GM23338 (cell line): ENCODE results near the gene NOVA2. TPM values are rescaled to one million over a fixed set of nuclear protein-coding genes. Genes with fewer than 3 reads are reported as not detected.

ENCODE experiments used
- ATAC-seq: fragments of 200-7000 bp; cut with Tn5 transposase; 3 replicates; pipeline ENCODE4 v1.9.1; 2020
- DNase-seq: peaks from one replicate; pipeline ENCODE4 v3.0.0-alpha.2; 2015; ENCODE audit warnings: low spot score
- H2AFZ ChIP-seq: fragments of 200-600 bp; sonication (generic); 2 replicates; pipeline ENCODE4 v1.8.0; 2016; ENCODE audit warnings: antibody characterized with exemption, mild to moderate bottlenecking, moderate library complexity
- H3F3A ChIP-seq: fragments of 200-600 bp; sonication (generic); replicated peaks from 2 replicates; pipeline ENCODE4 v1.8.0; 2017; ENCODE audit warnings: antibody characterized with exemption, mixed run types, low read depth
- H3K27ac ChIP-seq: fragments of 200-600 bp; sonication (generic); 2 replicates; pipeline ENCODE4 v1.6.1; 2016; ENCODE audit warnings: low read depth
- H3K27me3 ChIP-seq: fragments of 200-600 bp; sonication (generic); 2 replicates; pipeline ENCODE4 v1.8.0; 2016; ENCODE audit warnings: mild to moderate bottlenecking, mixed run types, moderate library complexity; ENCODE audit not compliant: insufficient read depth
- H3K36me3 ChIP-seq: fragments of 200-600 bp; sonication (generic); 2 replicates; pipeline ENCODE4 v1.8.0; 2016; ENCODE audit warnings: mild to moderate bottlenecking; ENCODE audit not compliant: insufficient read depth
- H3K4me1 ChIP-seq: fragments of 200-600 bp; sonication (generic); 2 replicates; pipeline ENCODE4 v1.8.0; 2016; ENCODE audit warnings: mild to moderate bottlenecking, moderate library complexity; ENCODE audit not compliant: insufficient read depth
- H3K4me2 ChIP-seq: fragments of 200-600 bp; sonication (generic); 2 replicates; pipeline ENCODE4 v1.7.1; 2017; ENCODE audit warnings: mixed run types
- H3K4me3 ChIP-seq: fragments of 200-600 bp; sonication (generic); 2 replicates; pipeline ENCODE4 v1.6.1; 2016; ENCODE audit warnings: mixed run types
- H3K79me2 ChIP-seq: fragments of 200-600 bp; sonication (generic); replicated peaks from 2 replicates; pipeline ENCODE4 v1.8.0; 2017; ENCODE audit warnings: mild to moderate bottlenecking; ENCODE audit not compliant: insufficient read depth
- H3K9me2 ChIP-seq: fragments of 200-600 bp; sonication (generic); 2 replicates; pipeline ENCODE4 v1.8.0; 2017; ENCODE audit not compliant: insufficient read depth
- H4K20me1 ChIP-seq: fragments of 200-600 bp; sonication (generic); replicated peaks from 2 replicates; pipeline ENCODE4 v1.8.0; 2017; ENCODE audit warnings: mild to moderate bottlenecking; ENCODE audit not compliant: insufficient read depth
- H3K27ac Mint-ChIP-seq: 2 replicates; pipeline ENCODE4 v1.8.0; 2020; ENCODE audit warnings: inconsistent platforms, mild to moderate bottlenecking, moderate library complexity, mixed read lengths
- H3K27me3 Mint-ChIP-seq: 3 replicates; pipeline ENCODE4 v1.8.0; 2022; ENCODE audit warnings: low read depth, mild to moderate bottlenecking, moderate library complexity, mixed read lengths, inconsistent platforms; ENCODE audit not compliant: insufficient read depth, poor library complexity
- H3K36me3 Mint-ChIP-seq: 3 replicates; pipeline ENCODE4 v1.8.0; 2021; ENCODE audit warnings: low read depth, mild to moderate bottlenecking, inconsistent platforms, moderate library complexity, mixed read lengths
- H3K4me1 Mint-ChIP-seq: 3 replicates; pipeline ENCODE4 v1.8.0; 2020; ENCODE audit warnings: mild to moderate bottlenecking, inconsistent platforms, mixed read lengths
- H3K4me3 Mint-ChIP-seq: 3 replicates; pipeline ENCODE4 v1.8.0; 2021; ENCODE audit warnings: moderate library complexity, mild to moderate bottlenecking, inconsistent platforms, mixed read lengths
- H3K9me3 Mint-ChIP-seq: 3 replicates; pipeline ENCODE4 v1.8.0; 2020; ENCODE audit warnings: moderate library complexity, mild to moderate bottlenecking, inconsistent platforms, mixed read lengths
- CREB1 ChIP-seq: fragments of 250-450 bp; sonication (Bioruptor Pico); IDR thresholded peaks from 2 replicates; pipeline ENCODE4 v1.5.0; 2020; ENCODE audit warnings: low read depth, mild to moderate bottlenecking, moderate library complexity
- NANOG ChIP-seq: IDR thresholded peaks from 2 replicates; pipeline ENCODE4 v1.6.1; 2016; ENCODE audit warnings: antibody characterized with exemption, borderline replicate concordance
- POLR2AphosphoS5 ChIP-seq: IDR thresholded peaks from 2 replicates; pipeline ENCODE4 v1.6.1; 2016; ENCODE audit warnings: antibody characterized with exemption, low read depth
- REST ChIP-seq: IDR thresholded peaks from one replicate; pipeline ENCODE4 v1.6.1; 2018; ENCODE audit warnings: antibody characterized with exemption; ENCODE audit not compliant: unreplicated experiment
- STAT1 ChIP-seq: IDR thresholded peaks from one replicate; pipeline ENCODE4 v1.6.1; 2016; ENCODE audit warnings: antibody characterized with exemption; ENCODE audit not compliant: unreplicated experiment
- ZNF114 ChIP-seq: fragments of 250-450 bp; sonication (Bioruptor Pico); IDR thresholded peaks from 2 replicates; pipeline ENCODE4 v1.5.0; 2020; ENCODE audit warnings: mild to moderate bottlenecking, moderate library complexity
- ZNF331 ChIP-seq: fragments of 250-450 bp; sonication (Bioruptor Pico); IDR thresholded peaks from 2 replicates; pipeline ENCODE4 v1.5.0; 2020; ENCODE audit warnings: low read depth, mild to moderate bottlenecking, moderate library complexity
- ZNF462 ChIP-seq: fragments of 250-450 bp; sonication (Bioruptor Pico); IDR thresholded peaks from 2 replicates; pipeline ENCODE4 v1.5.0; 2020; ENCODE audit warnings: mild to moderate bottlenecking, moderate library complexity
- polyA plus RNA-seq: library from polyadenylated mRNA; unstranded; fragments of >200 nt; fragmentation: Nextera tagmentation; extraction: Ambion mirVana; gene quantifications from 2 replicates; pipeline ENCODE4 v1.2.1, GENCODE V29; 2016
- total RNA-seq: library from RNA; depleted of rRNA; stranded (reverse); fragments of >200 nt; shearing (Covaris generic); gene quantifications from 2 replicates; pipeline ENCODE4 v1.2.3, GENCODE V29; 2014

The NOVA2 gene
- total and polyA plus RNA-seq, 2 experiments from 2014 or later: 5.1 to 13.7 TPM

GRCh38 chr19:45929247-45929646 lies 44.4 kb downstream of the NOVA2 start:
- H3K27ac ChIP-seq: no peak overlapping the region
- no peak overlapping the region for H2AFZ ChIP-seq
- no peaks in the 10 kb centered on the region; the same call in 2 of the 3 replicates for H3K9me3 Mint-ChIP-seq
- H3K27ac Mint-ChIP-seq: no peak overlapping the region
- H3K27me3 ChIP-seq: peaks cover 26% of the 10 kb centered on the region
- H3K36me3 ChIP-seq: no peaks in the 10 kb centered on the region
- DNase-seq (no peak), ATAC-seq (no peak)
- H3K4me2 ChIP-seq: no peak overlapping the region
- H3K4me1 Mint-ChIP-seq: peaks cover 6% of the 10 kb centered on the region
- H3K4me1 ChIP-seq: no peaks in the 10 kb centered on the region
- peaks cover 36% of the 10 kb centered on the region for H3K27me3 Mint-ChIP-seq
- no peak overlapping the region for H3K4me3 ChIP-seq
- no peaks in the 10 kb centered on the region for H3F3A ChIP-seq
- no peaks in the 10 kb centered on the region for H3K9me2 ChIP-seq
- H4K20me1 ChIP-seq: no peaks in the 10 kb centered on the region
- no peak overlapping the region for H3K4me3 Mint-ChIP-seq
- TF ChIP-seq ZNF114 (CRISPR knock-in tag): no peak
- no peak for TF ChIP-seq ZNF331 (CRISPR knock-in tag)
- no peak for TF ChIP-seq POLR2AphosphoS5
- no peak for TF ChIP-seq NANOG
- no peak for TF ChIP-seq STAT1
- TF ChIP-seq ZNF462 (CRISPR knock-in tag): no peak
- no peak for TF ChIP-seq CREB1
- no peak for TF ChIP-seq REST
- no peaks in the 10 kb centered on the region for H3K36me3 Mint-ChIP-seq
- no peaks in the 10 kb centered on the region for H3K79me2 ChIP-seq
